ENCODE results near the gene MLXIPL. TPM values are rescaled to one million over a fixed set of nuclear protein-coding genes. Genes with fewer than 3 reads are reported as not detected.

Gene MLXIPL
- not detected in 2 replicates for total RNA-seq

GRCh38 chr7:73623798-73624668 is at the start of gene MLXIPL:
MLXIPL (minus strand) TSS chr7:73624522; CDS start chr7:73624492, 30 bp downstream.

GRCh38 chr7:73667344-73668102 is 43.2 kb upstream of the MLXIPL start, which contains the start of gene VPS37D:
VPS37D (plus strand) TSS chr7:73667831; CDS start chr7:73667959, 128 bp downstream.

GRCh38 chr7:73578342-73579128 is 45.8 kb downstream of the MLXIPL start, which contains the start of gene TBL2:
TBL2 (minus strand) TSS chr7:73578579; CDS start chr7:73578549, 30 bp downstream.

GRCh38 chr7:73557397-73558257 is 66.7 kb downstream of the MLXIPL start, which contains the start of gene BCL7B:
BCL7B (minus strand) TSS chr7:73557690; CDS start chr7:73557578, 112 bp downstream.

Other genes with a start within 250 kb of the MLXIPL start
- 0.89 and 0.92 TPM in 2 replicates for gene FZD9, start 190.7 kb downstream of the MLXIPL start, total RNA-seq
- 48.7 and 66.7 TPM in 2 replicates for gene BAZ1B, start 102.2 kb downstream of the MLXIPL start, total RNA-seq
- gene BCL7B, start 66.8 kb downstream of the MLXIPL start, total RNA-seq, result 14.8 and 18.6 TPM in 2 replicates
- gene TBL2, start 45.9 kb downstream of the MLXIPL start, total RNA-seq, result 114 and 120 TPM in 2 replicates
- 3.0 and 5.9 TPM in 2 replicates for gene VPS37D, start 43.3 kb upstream of the MLXIPL start, total RNA-seq
- 2.3 and 2.4 TPM in 2 replicates for gene DNAJC30, start 58.9 kb upstream of the MLXIPL start, total RNA-seq
- gene BUD23, start 59.1 kb upstream of the MLXIPL start, total RNA-seq, result 40.6 and 54.0 TPM in 2 replicates
- 13.1 and 49.6 TPM in 2 replicates for gene STX1A, start 95.1 kb upstream of the MLXIPL start, total RNA-seq
- gene ABHD11, start 114.3 kb upstream of the MLXIPL start, total RNA-seq, result 4.5 and 6.6 TPM in 2 replicates
- gene CLDN3, start 145.7 kb upstream of the MLXIPL start, total RNA-seq, result not detected in 2 replicates
- gene CLDN4, start 206.5 kb upstream of the MLXIPL start, total RNA-seq, result 0.89 and 7.7 TPM in 2 replicates
- 5.0 and 9.6 TPM in 2 replicates for gene METTL27, start 218.0 kb upstream of the MLXIPL start, total RNA-seq
- gene TMEM270, start 236.6 kb upstream of the MLXIPL start, total RNA-seq, result not detected in 2 replicates

All from smooth muscle cell of the umbilical artery (primary cell).